Thyroid gland (tissue), 4 donors: ENCODE data around the gene HYAL2. TPM values are rescaled to one million over a fixed set of nuclear protein-coding genes. Genes with fewer than 3 reads are reported as not detected.

Source experiments
- DNase-seq, 2 donors: peaks; one replicate each; pipeline ENCODE4 v3.0.0-alpha.2; 2019
- H3K27ac ChIP-seq, 3 donors: fragments of 200-600 bp; sonication (generic); 1 replicate in 2 of 3; 2 replicates in 1 of 3; pipeline ENCODE4 v1.5.1; 2016 to 2019; ENCODE audit warnings: mild to moderate bottlenecking in 1 of 3, moderate library complexity in 1 of 3
- H3K27me3 ChIP-seq: fragments of 200-600 bp; sonication (generic); one replicate; pipeline ENCODE4 v1.5.1; 2019
- H3K36me3 ChIP-seq, 2 donors: fragments of 200-600 bp; sonication (generic); one replicate each; pipeline ENCODE4 v1.5.1; 2016 to 2019
- H3K4me1 ChIP-seq, 2 donors: fragments of 200-600 bp; sonication (generic); one replicate each; pipeline ENCODE4 v1.5.1; 2017 to 2019
- H3K4me3 ChIP-seq, 3 donors: fragments of 200-600 bp; sonication (generic); replicated peaks in 1 of 3; 1 replicate in 2 of 3; 2 replicates in 1 of 3; pipeline ENCODE4 v1.5.1; 2016; ENCODE audit warnings: mild to moderate bottlenecking in 1 of 3
- H3K9me3 ChIP-seq: fragments of 200-600 bp; sonication (generic); one replicate; pipeline ENCODE4 v1.5.1; 2017
- CTCF ChIP-seq, 6 experiments: fragments of 200-600 bp in 3 of 6; fragments of 450-650 bp in 3 of 6; sonication (generic) in 3 of 6; IDR thresholded peaks; one replicate each; pipeline ENCODE4 v1.5.1; 2016 to 2019; ENCODE audit warnings: antibody characterized with exemption in 6 of 6, mild to moderate bottlenecking in 2 of 6, inconsistent platforms in 1 of 6, moderate library complexity in 1 of 6
- POLR2A ChIP-seq, 2 donors: fragments of 450-650 bp; IDR thresholded peaks; one replicate each; pipeline ENCODE4 v1.6.1; 2017; ENCODE audit warnings: antibody characterized with exemption in 2 of 2, mild to moderate bottlenecking in 2 of 2, moderate library complexity in 1 of 2
- WGBS, 2 donors: methylation state at CpG; one replicate each; pipeline ENCODE4 v1.1.5; 2017; 5-methylcytosine and 5-hydroxymethylcytosine counted together
- intact Hi-C: fragments of 100-400 bp; cut with DNase I; formaldehyde crosslinking; loops from one replicate; pipeline ENCODE4 v1.15.1; 2023
- total RNA-seq, 4 donors: library from RNA; depleted of rRNA; stranded (reverse); fragments of >200 nt; gene quantifications; one replicate each; pipeline ENCODE4 v1.2.3, GENCODE V29; 2016

The HYAL2 gene
- total RNA-seq, 4 donors from 2014 or later: 133 to 206 (median 158) TPM

GRCh38 chr3:50365842-50366220, 43.3 kb upstream of the HYAL2 start:
- Histone ChIP-seq H3K4me3 (peak overlapping the region in 1 of 3 donors; percentile 55), H3K36me3 (no peaks in the 10 kb centered on the region), H3K4me1 (peaks cover 14 to 15% of the 10 kb centered on the region in 2 donors), H3K27ac (peak overlapping the region in 1 of 3 donors; percentile 7), H3K9me3 (no peaks in the 10 kb centered on the region), H3K27me3 (no peaks in the 10 kb centered on the region)
- TF ChIP-seq POLR2A (IDR thresholded peaks at IDR 0.05): no peak
- intact Hi-C loops: no loop called here
- WGBS, 2 donors: 60 to 74% methylated on average over 2 to 5 of the region's 5 CpGs
- DNase-seq: no peak

GRCh38 chr3:50365080-50365841, 42.7 kb upstream of the HYAL2 start:
- TF ChIP-seq POLR2A (IDR thresholded peaks at IDR 0.05) (peak in 1 of 2 donors; percentile 73), CTCF (IDR thresholded peaks at IDR 0.05) (peak in 1 of 6 experiments; percentile 5)
- H3K27ac ChIP-seq: peak overlapping the region in 2 of 3 donors; percentile 7 to 68
- peak overlapping the region in 2 of 3 donors; percentile 50 to 55 for H3K4me3 ChIP-seq
- H3K27me3 ChIP-seq: no peaks in the 10 kb centered on the region
- H3K4me1 ChIP-seq: peaks cover 14 to 15% of the 10 kb centered on the region in 2 donors
- DNase-seq: peak; percentile 90
- no peaks in the 10 kb centered on the region for H3K9me3 ChIP-seq
- H3K36me3 ChIP-seq: no peaks in the 10 kb centered on the region
- WGBS, 2 donors: 7 to 18% methylated on average over 18 to 33 of the region's 53 CpGs
- intact Hi-C loops: no loop called here

GRCh38 chr3:50364573-50365079, 42.1 kb upstream of the HYAL2 start:
- peak overlapping the region in 1 of 3 donors; percentile 68 for H3K27ac ChIP-seq
- WGBS, 2 donors: 22 to 25% methylated on average over 14 to 17 of the region's 48 CpGs

GRCh38 chr3:50359760-50360110, 37.2 kb upstream of the HYAL2 start:
- DNase-seq: no peak
- Histone ChIP-seq H3K4me1 (peaks cover 41 to 47% of the 10 kb centered on the region in 2 donors), H3K27me3 (no peaks in the 10 kb centered on the region), H3K36me3 (peaks cover 7% of the 10 kb centered on the region in 2 donors), H3K4me3 (no peak overlapping the region), H3K27ac (peak overlapping the region in 1 of 3 donors; percentile 90), H3K9me3 (no peaks in the 10 kb centered on the region)
- TF ChIP-seq CTCF (IDR thresholded peaks at IDR 0.05) (no peak), POLR2A (IDR thresholded peaks at IDR 0.05) (no peak)
- 31 to 35% methylated on average over 8 of the region's 8 CpGs for WGBS, 2 donors
- intact Hi-C loops: no loop called here

More at GRCh38 chr3:50364573-50365079, 42.1 kb upstream of the HYAL2 start:
- H3K36me3 ChIP-seq: no peaks in the 10 kb centered on the region
- peaks cover 14 to 15% of the 10 kb centered on the region in 2 donors for H3K4me1 ChIP-seq
- peak; percentile 26 to 44 for DNase-seq
- no peaks in the 10 kb centered on the region for H3K9me3 ChIP-seq
- no peaks in the 10 kb centered on the region for H3K27me3 ChIP-seq
- intact Hi-C loops: no loop called here
- H3K4me3 ChIP-seq: peak overlapping the region in 1 of 3 donors; percentile 55
- TF ChIP-seq POLR2A (IDR thresholded peaks at IDR 0.05): no peak
- no peak for TF ChIP-seq CTCF (IDR thresholded peaks at IDR 0.05)

GRCh38 chr3:50358911-50359759, 36.6 kb upstream of the HYAL2 start, which contains the start of gene TMEM115:
Gene TMEM115, minus strand, starts transcription at chr3:50359521. Its CDS starts 458 bp downstream, at chr3:50359063.
- intact Hi-C loops: no loop called here
- peaks cover 36 to 44% of the 10 kb centered on the region in 2 donors for H3K4me1 ChIP-seq

More at GRCh38 chr3:50358911-50359759, 36.6 kb upstream of the HYAL2 start, which contains the start of gene TMEM115:
- Histone ChIP-seq H3K9me3 (no peaks in the 10 kb centered on the region), H3K27ac (peak within 1 kb of the TSS; percentile 85 to 90 (median 89)), H3K27me3 (no peaks in the 10 kb centered on the region), H3K4me3 (peak within 1 kb of the TSS; percentile 58 to 92 (median 87)), H3K36me3 (peaks cover 13% of the 10 kb centered on the region in 2 donors)
- 0 to 3% methylated on average over 13 to 14 of the region's 64 CpGs for WGBS, 2 donors
- DNase-seq: peak; percentile 98
- peak; percentile 38 to 83 for TF ChIP-seq POLR2A (IDR thresholded peaks at IDR 0.05)
- no peak for TF ChIP-seq CTCF (IDR thresholded peaks at IDR 0.05)
